ENCODE results near the gene NR2F6.

The NR2F6 gene

GRCh38 chr19:17286263-17286662 lies 40.5 kb upstream of the NR2F6 start:
- TF ChIP-seq CTCF (IDR thresholded peaks at IDR 0.05; ENCODE audit: control extremely low read depth, extremely low read depth, low read depth, missing control alignments) = no peak
- ChIA-PET CTCF (interaction anchor here (0.9 to 1.5 kb wide), 3 partner anchors 14 to 99 kb away, joined by 3 to 4 read pairs (median 4); partner anchors contain the start of gene USHBP1), POLR2A (no interaction called here)
- DNase-seq (ENCODE audit: extremely low spot score) = no peak

GRCh38 chr19:17285415-17286135 lies 39.9 kb upstream of the NR2F6 start:
- POLR2A ChIA-PET = no interaction called here
- DNase-seq (ENCODE audit: extremely low spot score) = no peak
- CTCF ChIA-PET = interaction anchor here (1.5 to 5.7 kb wide), 3 partner anchors 19 to 23 kb away, joined by 4 to 46 read pairs (median 4); partner anchors contain the start of genes BABAM1, MRPL34 and USHBP1
- no peak for TF ChIP-seq CTCF (IDR thresholded peaks at IDR 0.05; ENCODE audit: control extremely low read depth, extremely low read depth, low read depth, missing control alignments)

- no peak for DNase-seq (ENCODE audit: extremely low spot score)
- CTCF ChIA-PET = interaction anchor here (0.6 to 5.7 kb wide), 19 partner anchors 9 to 569 kb away, joined by 3 to 54 read pairs (median 5); partner anchors contain the start of genes ABHD8, BABAM1 and USHBP1
- POLR2A ChIA-PET = no interaction called here
- no peak for TF ChIP-seq CTCF (IDR thresholded peaks at IDR 0.05; ENCODE audit: control extremely low read depth, extremely low read depth, low read depth, missing control alignments)
Observed at GRCh38 chr19:17283504-17283996, 37.8 kb upstream of the NR2F6 start.

GRCh38 chr19:17282488-17283125 lies 36.9 kb upstream of the NR2F6 start:
- CTCF ChIA-PET = interaction anchor here (0.7 to 5.7 kb wide), 24 partner anchors 10 to 568 kb away, joined by 3 to 54 read pairs (median 5); partner anchors contain the start of genes ABHD8, BABAM1, MRPL34 and USHBP1

GRCh38 chr19:17281391-17282304 lies 35.9 kb upstream of the NR2F6 start, which contains the start of gene ANKLE1:
TSS of gene ANKLE1 (plus strand) at chr19:17281901. CDS start at chr19:17281921, 20 bp downstream.
- TF ChIP-seq CTCF (IDR thresholded peaks at IDR 0.05; ENCODE audit: control extremely low read depth, extremely low read depth, low read depth, missing control alignments) = no peak
- ChIA-PET POLR2A (interaction anchor here (0.6 to 1.1 kb wide), 4 partner anchors 11 to 27 kb away, joined by 3 to 5 read pairs (median 4); partner anchors contain the start of gene DDA1), CTCF (interaction anchor here (0.7 to 5.7 kb wide), 24 partner anchors 9 to 567 kb away, joined by 3 to 54 read pairs (median 4); partner anchors contain the start of genes ABHD8, BABAM1, MRPL34 and USHBP1)
- DNase-seq (ENCODE audit: extremely low spot score) = peak; percentile 81

More at GRCh38 chr19:17282488-17283125, 36.9 kb upstream of the NR2F6 start:
- POLR2A ChIA-PET = interaction anchor here (0.6 to 1.1 kb wide), 2 partner anchors 12 to 21 kb away, joined by 4 to 5 read pairs; no protein-coding TSS in a partner anchor
- TF ChIP-seq CTCF (IDR thresholded peaks at IDR 0.05; ENCODE audit: control extremely low read depth, extremely low read depth, low read depth, missing control alignments) = peak; percentile 94
- peak; percentile 91 for DNase-seq (ENCODE audit: extremely low spot score)
